ENCODE data around the gene ZNF26.

DNA sequence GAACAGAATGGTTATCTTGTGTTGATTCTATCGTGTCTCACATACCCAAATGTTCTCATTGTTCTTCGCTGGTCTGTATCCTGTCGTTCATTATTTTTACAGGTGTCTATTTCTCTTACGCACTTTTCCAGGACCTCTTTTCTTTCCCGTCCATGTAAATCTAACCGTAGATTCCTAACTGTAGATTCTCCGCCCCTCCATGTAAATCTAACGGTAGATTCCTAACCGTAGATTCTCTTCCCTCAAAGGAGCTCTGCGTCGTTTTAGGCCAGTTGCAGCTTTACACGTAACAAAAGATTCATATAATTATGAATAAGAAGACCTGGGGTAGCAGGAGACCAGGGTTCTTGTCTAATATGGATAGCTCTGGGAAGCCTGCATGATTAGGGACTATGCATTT, 20.4 kb upstream of the ZNF26 start:
- TF ChIP-seq POLR2A (IDR thresholded peaks at IDR 0.05) (no peak), POLR2AphosphoS5 (IDR thresholded peaks at IDR 0.05) (no peak)
- TF ChIP-seq, protein P1, sequence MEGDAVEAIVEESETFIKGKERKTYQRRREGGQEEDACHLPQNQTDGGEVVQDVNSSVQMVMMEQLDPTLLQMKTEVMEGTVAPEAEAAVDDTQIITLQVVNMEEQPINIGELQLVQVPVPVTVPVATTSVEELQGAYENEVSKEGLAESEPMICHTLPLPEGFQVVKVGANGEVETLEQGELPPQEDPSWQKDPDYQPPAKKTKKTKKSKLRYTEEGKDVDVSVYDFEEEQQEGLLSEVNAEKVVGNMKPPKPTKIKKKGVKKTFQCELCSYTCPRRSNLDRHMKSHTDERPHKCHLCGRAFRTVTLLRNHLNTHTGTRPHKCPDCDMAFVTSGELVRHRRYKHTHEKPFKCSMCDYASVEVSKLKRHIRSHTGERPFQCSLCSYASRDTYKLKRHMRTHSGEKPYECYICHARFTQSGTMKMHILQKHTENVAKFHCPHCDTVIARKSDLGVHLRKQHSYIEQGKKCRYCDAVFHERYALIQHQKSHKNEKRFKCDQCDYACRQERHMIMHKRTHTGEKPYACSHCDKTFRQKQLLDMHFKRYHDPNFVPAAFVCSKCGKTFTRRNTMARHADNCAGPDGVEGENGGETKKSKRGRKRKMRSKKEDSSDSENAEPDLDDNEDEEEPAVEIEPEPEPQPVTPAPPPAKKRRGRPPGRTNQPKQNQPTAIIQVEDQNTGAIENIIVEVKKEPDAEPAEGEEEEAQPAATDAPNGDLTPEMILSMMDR (IDR thresholded peaks at IDR 0.05), result no peak
